ENCODE results near the gene NPIPA1.
"Not testable (repeated sequence)": the region's sequence is repeated elsewhere in the genome, so short reads cannot be mapped to it uniquely, and the experiment has no call there.

DNA sequence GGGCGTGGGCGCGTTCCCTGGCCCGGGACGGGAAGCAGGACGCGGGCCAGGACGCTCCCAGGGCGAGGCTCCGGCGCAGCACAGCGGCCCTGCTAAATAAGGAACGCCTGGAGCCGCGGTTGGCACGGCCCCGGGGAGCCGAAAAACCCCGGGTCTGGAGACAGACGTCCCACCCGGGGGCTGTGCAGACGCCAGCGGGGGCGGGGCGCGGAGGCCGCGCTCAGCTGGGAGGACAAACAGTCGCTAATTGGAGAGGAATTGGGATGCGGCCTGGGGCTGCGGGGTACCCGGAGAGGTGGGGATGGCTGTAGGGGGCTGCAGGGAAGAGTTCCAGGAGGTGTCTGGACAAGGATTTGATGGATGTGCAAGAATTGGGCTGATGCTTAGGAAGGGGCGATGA is 25.3 kb upstream of the NPIPA1 start:
- not testable (repeated sequence) for TF ChIP-seq ZNF384 (IDR thresholded peaks at IDR 0.05; ENCODE audit: low read depth, low read length); HMG20B (CRISPR knock-in tag; IDR thresholded peaks at IDR 0.05); VEZF1 (CRISPR knock-in tag; IDR thresholded peaks at IDR 0.05); ZSCAN29 (IDR thresholded peaks at IDR 0.05); POLR2A (conservative IDR thresholded peaks at IDR 0.05); MXI1 (IDR thresholded peaks at IDR 0.05; ENCODE audit: low read depth, low read length); ATF6 (CRISPR knock-in tag; IDR thresholded peaks at IDR 0.05)
